DND-41 (cell line): ENCODE results near the gene F3.

Source experiments
- EZH2 ChIP-seq: IDR thresholded peaks from 3 replicates; pipeline ENCODE4 v1.6.1; 2012; ENCODE audit warnings: borderline replicate concordance, low read depth, mild to moderate bottlenecking, moderate library complexity, low read length, inconsistent platforms; ENCODE audit not compliant: severe bottlenecking
- TF ChIP-seq, protein P1 (sequence below): IDR thresholded peaks from 2 replicates; pipeline ENCODE4 v1.5.1; 2012; ENCODE audit warnings: borderline replicate concordance, low read length, moderate library complexity, mild to moderate bottlenecking; ENCODE audit not compliant: poor library complexity, severe bottlenecking; ENCODE audit errors: extremely low read depth

DNA sequence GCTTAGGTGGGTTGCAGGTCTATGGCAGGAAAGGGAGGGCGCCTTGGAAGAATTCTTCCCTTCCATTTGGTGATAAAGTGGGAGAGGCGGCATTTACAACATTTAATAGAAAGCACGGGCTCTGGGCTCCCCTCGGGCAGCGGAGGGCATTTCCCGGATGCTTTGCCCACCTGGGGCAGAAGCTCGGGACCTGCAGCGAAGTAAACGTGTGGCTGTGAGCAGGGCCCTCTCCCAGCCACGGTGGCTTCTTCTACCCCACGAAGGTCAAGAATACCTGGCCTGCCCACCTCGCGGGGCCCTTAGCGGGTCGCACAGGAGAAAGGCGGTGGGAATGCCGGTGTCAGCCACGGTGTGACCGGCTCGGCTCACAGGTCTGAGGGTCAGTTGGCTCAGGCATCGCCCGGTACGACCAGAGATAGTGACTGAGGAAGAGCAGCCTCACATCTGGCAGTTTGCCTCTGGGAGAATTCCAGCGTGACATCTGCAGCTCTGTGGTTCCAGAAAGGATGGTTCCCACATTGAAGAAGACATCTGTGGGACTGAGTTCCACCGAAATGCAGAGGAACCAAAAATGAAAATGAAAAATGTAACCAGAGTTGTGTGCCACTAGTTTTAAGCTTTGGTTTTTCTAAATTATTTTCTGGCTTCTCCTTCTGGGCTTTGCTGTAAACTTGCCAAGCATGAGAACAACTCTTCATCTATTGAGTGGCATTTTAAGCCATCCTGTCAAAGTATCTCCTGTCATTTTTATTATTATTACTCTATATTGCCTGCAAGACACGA, 720 bp upstream of the F3 start:
- TF ChIP-seq, protein P1, sequence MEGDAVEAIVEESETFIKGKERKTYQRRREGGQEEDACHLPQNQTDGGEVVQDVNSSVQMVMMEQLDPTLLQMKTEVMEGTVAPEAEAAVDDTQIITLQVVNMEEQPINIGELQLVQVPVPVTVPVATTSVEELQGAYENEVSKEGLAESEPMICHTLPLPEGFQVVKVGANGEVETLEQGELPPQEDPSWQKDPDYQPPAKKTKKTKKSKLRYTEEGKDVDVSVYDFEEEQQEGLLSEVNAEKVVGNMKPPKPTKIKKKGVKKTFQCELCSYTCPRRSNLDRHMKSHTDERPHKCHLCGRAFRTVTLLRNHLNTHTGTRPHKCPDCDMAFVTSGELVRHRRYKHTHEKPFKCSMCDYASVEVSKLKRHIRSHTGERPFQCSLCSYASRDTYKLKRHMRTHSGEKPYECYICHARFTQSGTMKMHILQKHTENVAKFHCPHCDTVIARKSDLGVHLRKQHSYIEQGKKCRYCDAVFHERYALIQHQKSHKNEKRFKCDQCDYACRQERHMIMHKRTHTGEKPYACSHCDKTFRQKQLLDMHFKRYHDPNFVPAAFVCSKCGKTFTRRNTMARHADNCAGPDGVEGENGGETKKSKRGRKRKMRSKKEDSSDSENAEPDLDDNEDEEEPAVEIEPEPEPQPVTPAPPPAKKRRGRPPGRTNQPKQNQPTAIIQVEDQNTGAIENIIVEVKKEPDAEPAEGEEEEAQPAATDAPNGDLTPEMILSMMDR, result no peak
- no peak for TF ChIP-seq EZH2
